SU-DHL-6 (cell line): Measurements from ENCODE around the gene AKR1D1.

Source experiments
- H2AFZ ChIP-seq: fragments of 200-600 bp; sonication (generic); 2 replicates; pipeline ENCODE4 v1.6.1; 2014; ENCODE audit warnings: low read depth, mild to moderate bottlenecking, moderate library complexity, mixed read lengths, antibody characterized with exemption, low read length; ENCODE audit not compliant: severe bottlenecking
- H3F3A ChIP-seq: fragments of 200-600 bp; shearing (Covaris generic); 2 replicates; pipeline ENCODE4 v1.6.0; 2016; ENCODE audit warnings: antibody characterized with exemption, mild to moderate bottlenecking; ENCODE audit not compliant: insufficient read depth
- H3K27ac ChIP-seq: fragments of 200-600 bp; sonication (generic); 2 replicates; pipeline ENCODE4 v1.5.1; 2016; ENCODE audit warnings: low read depth, mild to moderate bottlenecking, low read length, moderate library complexity, mixed read lengths
- H3K27me3 ChIP-seq: fragments of 200-600 bp; sonication (generic), shearing (Covaris generic); 2 replicates; pipeline ENCODE4 v1.6.0; 2014; ENCODE audit warnings: mild to moderate bottlenecking, low read length
- H3K36me3 ChIP-seq: fragments of 200-600 bp; sonication (generic); 2 replicates; pipeline ENCODE4 v1.6.1; 2014; ENCODE audit warnings: mild to moderate bottlenecking, low read length, mixed read lengths
- H3K4me2 ChIP-seq: fragments of 300-600, 200-600 bp; shearing (Covaris generic), sonication (generic); 2 replicates; pipeline ENCODE4 v1.6.0; 2014; ENCODE audit warnings: low read length, low read depth, mild to moderate bottlenecking; ENCODE audit not compliant: poor library complexity, severe bottlenecking
- H3K4me3 ChIP-seq: fragments of 200-600 bp; sonication (generic); 2 replicates; pipeline ENCODE4 v1.5.1; 2014; ENCODE audit warnings: antibody characterized with exemption, low read length, mild to moderate bottlenecking, mixed read lengths; ENCODE audit not compliant: insufficient read depth, poor library complexity, severe bottlenecking
- H3K79me2 ChIP-seq: fragments of 200-600 bp; sonication (generic); 2 replicates; pipeline ENCODE4 v1.6.1; 2014; ENCODE audit warnings: mild to moderate bottlenecking, low read length, moderate library complexity; ENCODE audit not compliant: insufficient read depth
- H3K9ac ChIP-seq: fragments of 200-600 bp; sonication (generic); 2 replicates; pipeline ENCODE4 v1.7.0; 2014; ENCODE audit warnings: mild to moderate bottlenecking, low read length
- H3K9me2 ChIP-seq: fragments of 200-600 bp; sonication (generic); replicated peaks from 2 replicates; pipeline ENCODE4 v1.6.1; 2014; ENCODE audit warnings: low read length; ENCODE audit not compliant: insufficient read depth
- H3K9me3 ChIP-seq: fragments of 200-600 bp; sonication (generic); 2 replicates; pipeline ENCODE4 v1.6.1; 2014; ENCODE audit warnings: low read length, mixed read lengths; ENCODE audit not compliant: insufficient read depth
- H4K20me1 ChIP-seq: fragments of 200-600 bp; sonication (generic); 2 replicates; pipeline ENCODE4 v1.6.1; 2014; ENCODE audit warnings: low read depth, mild to moderate bottlenecking, antibody characterized with exemption, low read length, moderate library complexity, mixed read lengths
- CTCF ChIP-seq: fragments of 200-600 bp; sonication (generic); IDR thresholded peaks from one replicate; pipeline ENCODE4 v1.5.1; 2017; ENCODE audit warnings: antibody characterized with exemption, mild to moderate bottlenecking, low read length, moderate library complexity; ENCODE audit not compliant: insufficient read depth, poor library complexity, severe bottlenecking
- EZH2phosphoT487 ChIP-seq: fragments of 200-600 bp; sonication (generic), shearing (Covaris generic); conservative IDR thresholded peaks from 2 replicates; pipeline ENCODE4 v1.6.1; 2018; ENCODE audit warnings: mild to moderate bottlenecking, antibody characterized with exemption, low read length, moderate library complexity, mixed read lengths

The AKR1D1 gene

GRCh38 chr7:138081868-138082267 lies 5.6 kb downstream of the AKR1D1 start:
- H2AFZ ChIP-seq = no peak overlapping the region

GRCh38 chr7:138083859-138084258 lies 7.6 kb downstream of the AKR1D1 start:
- H2AFZ ChIP-seq = no peak overlapping the region
- no peaks in the 10 kb centered on the region for H3F3A ChIP-seq
- no peak overlapping the region for H3K4me2 ChIP-seq
- no peaks in the 10 kb centered on the region for H3K36me3 ChIP-seq
- H3K4me3 ChIP-seq = no peak overlapping the region
- no peak overlapping the region for H3K9ac ChIP-seq
- H4K20me1 ChIP-seq = no peaks in the 10 kb centered on the region
- H3K9me2 ChIP-seq = 0 out of 2 replicates have a peak, but pooled peaks cover 4% of the 10 kb centered on the region
- no peaks in the 10 kb centered on the region for H3K9me3 ChIP-seq
- TF ChIP-seq EZH2phosphoT487 = no peak
- TF ChIP-seq CTCF = no peak
- H3K79me2 ChIP-seq = no peaks in the 10 kb centered on the region
- no peaks in the 10 kb centered on the region for H3K27me3 ChIP-seq
- no peak overlapping the region for H3K27ac ChIP-seq

More at GRCh38 chr7:138081868-138082267, 5.6 kb downstream of the AKR1D1 start:
- H3K27ac ChIP-seq = no peak overlapping the region
- no peak overlapping the region for H3K9ac ChIP-seq
- H3K9me3 ChIP-seq = no peaks in the 10 kb centered on the region
- TF ChIP-seq CTCF = no peak
- no peak for TF ChIP-seq EZH2phosphoT487
- H4K20me1 ChIP-seq = no peaks in the 10 kb centered on the region
- H3K27me3 ChIP-seq = no peaks in the 10 kb centered on the region
- no peak overlapping the region for H3K4me3 ChIP-seq
- no peak overlapping the region for H3K4me2 ChIP-seq
- 0 out of 2 replicates have a peak, but pooled peaks cover 4% of the 10 kb centered on the region for H3K9me2 ChIP-seq
- no peaks in the 10 kb centered on the region for H3F3A ChIP-seq
- H3K36me3 ChIP-seq = no peaks in the 10 kb centered on the region
- no peaks in the 10 kb centered on the region for H3K79me2 ChIP-seq

GRCh38 chr7:138086563-138087270 lies 10.5 kb downstream of the AKR1D1 start:
- no peak overlapping the region for H3K4me3 ChIP-seq
- TF ChIP-seq CTCF = no peak
- TF ChIP-seq EZH2phosphoT487 = no peak
- H3K4me2 ChIP-seq = no peak overlapping the region
- no peaks in the 10 kb centered on the region for H3K9me3 ChIP-seq
- H2AFZ ChIP-seq = no peak overlapping the region
- H4K20me1 ChIP-seq = no peaks in the 10 kb centered on the region
- H3F3A ChIP-seq = no peaks in the 10 kb centered on the region
- H3K27ac ChIP-seq = no peak overlapping the region
- H3K79me2 ChIP-seq = no peaks in the 10 kb centered on the region
- H3K36me3 ChIP-seq = no peaks in the 10 kb centered on the region
- no peak overlapping the region for H3K9ac ChIP-seq
- H3K9me2 ChIP-seq = 0 out of 2 replicates have a peak, but pooled peaks cover 4% of the 10 kb centered on the region
- no peaks in the 10 kb centered on the region for H3K27me3 ChIP-seq
